K562 (cell line): ENCODE results near the gene CHDH. TPM values are rescaled to one million over a fixed set of nuclear protein-coding genes. Genes with fewer than 3 reads are reported as not detected.

Source experiments
- CHAMP1 ChIP-seq: fragments of 450-650 bp; IDR thresholded peaks from 2 replicates; pipeline ENCODE4 v1.6.1; 2016; ENCODE audit warnings: mild to moderate bottlenecking
- CLOCK ChIP-seq: fragments of 250-450 bp; sonication (Bioruptor Pico); IDR thresholded peaks from 2 replicates; pipeline ENCODE4 v1.4.0; 2020; ENCODE audit warnings: mild to moderate bottlenecking, moderate library complexity, borderline replicate concordance
- EHMT2 ChIP-seq: fragments of 450-650 bp; IDR thresholded peaks from 2 replicates; pipeline ENCODE4 v1.6.1; 2018; ENCODE audit warnings: antibody characterized with exemption
- FOXJ2 ChIP-seq: fragments of 200-800 bp; sonication (Bioruptor generic); IDR thresholded peaks from 2 replicates; pipeline ENCODE4 v1.6.1; 2016; ENCODE audit warnings: missing genetic modification characterization, missing compliant biosample characterization
- FOXM1 ChIP-seq, 2 experiments: fragments of 450-650 bp in 1 of 2; sonication (generic) in 1 of 2; formaldehyde crosslinking in 1 of 2; IDR thresholded peaks; 2 replicates each; pipeline versions ENCODE4 v1.6.1 to v1.9.0; 2017 to 2022; ENCODE audit warnings: low read depth in 2 of 2, mild to moderate bottlenecking in 2 of 2, missing genetic modification reagents in 1 of 2, moderate library complexity in 1 of 2
- MBD2 ChIP-seq: sonication (generic); IDR thresholded peaks from 2 replicates; pipeline ENCODE4 v1.6.1; 2016; ENCODE audit warnings: low read depth, borderline replicate concordance
- MNT ChIP-seq, 2 experiments: fragments of 450-650 bp; conservative IDR thresholded peaks; 2 replicates each; pipeline ENCODE4 v1.6.1; 2017; ENCODE audit warnings: mild to moderate bottlenecking in 2 of 2, moderate library complexity in 2 of 2
- MYBL2 ChIP-seq, 2 experiments: fragments of 450-650 bp in 1 of 2; sonication (generic) in 1 of 2; formaldehyde crosslinking in 1 of 2; IDR thresholded peaks; 2 replicates each; pipeline versions ENCODE4 v1.6.1 to v1.8.1; 2017 to 2022; ENCODE audit warnings: borderline replicate concordance in 1 of 2, inconsistent platforms in 1 of 2, low read depth in 1 of 2, mild to moderate bottlenecking in 1 of 2, missing genetic modification reagents in 1 of 2, moderate library complexity in 1 of 2
- NFIC ChIP-seq: fragments of 450-650 bp; IDR thresholded peaks from 2 replicates; pipeline ENCODE4 v1.6.1; 2017; ENCODE audit warnings: mild to moderate bottlenecking, inconsistent platforms
- NONO ChIP-seq, 2 experiments: fragments of 200-400 bp in 1 of 2; fragments of 450-650 bp in 1 of 2; formaldehyde crosslinking in 1 of 2; IDR thresholded peaks; 2 replicates each; pipeline ENCODE4 v1.6.1; 2017; ENCODE audit warnings: low read depth in 2 of 2, mild to moderate bottlenecking in 2 of 2, moderate library complexity in 2 of 2, low read length in 1 of 2
- NR2C1 ChIP-seq, 2 experiments: fragments of 450-650 bp; IDR thresholded peaks; 2 replicates each; pipeline ENCODE4 v1.6.1; 2017; ENCODE audit warnings: mild to moderate bottlenecking in 2 of 2, antibody characterized with exemption in 1 of 2, inconsistent platforms in 1 of 2, missing compliant biosample characterization in 1 of 2, missing genetic modification characterization in 1 of 2
- NRF1 ChIP-seq, 2 experiments: fragments of 450-650 bp; IDR thresholded peaks in 1 of 2; conservative IDR thresholded peaks in 1 of 2; 2 replicates each; pipeline ENCODE4 v1.6.1; 2014; ENCODE audit warnings: mild to moderate bottlenecking in 2 of 2
- RFX1 ChIP-seq: fragments of 450-650 bp; IDR thresholded peaks from 2 replicates; pipeline ENCODE4 v1.6.1; 2016; ENCODE audit warnings: mild to moderate bottlenecking, moderate library complexity
- SAP30 ChIP-seq: fragments of 200-600 bp; sonication (generic); IDR thresholded peaks from 2 replicates; pipeline ENCODE4 v1.6.1; 2012; ENCODE audit warnings: borderline replicate concordance, low read depth, mild to moderate bottlenecking, moderate library complexity, low read length, control low read depth, inconsistent platforms; ENCODE audit not compliant: insufficient read depth, poor library complexity, severe bottlenecking
- TBP ChIP-seq: optimal IDR thresholded peaks from 2 replicates; pipeline ENCODE3; 2011; ENCODE audit warnings: low read depth, low read length, improper control_type of control experiment
- ZBTB12 ChIP-seq: fragments of 250-450 bp; sonication (Bioruptor Pico); IDR thresholded peaks from 2 replicates; pipeline ENCODE4 v1.4.0; 2020
- ZNF384 ChIP-seq: IDR thresholded peaks from 2 replicates; pipeline ENCODE4 v1.6.1; 2012; ENCODE audit warnings: low read depth, low read length, improper control_type of control experiment
- polyA plus RNA-seq, 8 experiments: library from polyadenylated mRNA; depleted of rRNA in 4 of 8; stranded (reverse) in 5 of 8; unstranded in 3 of 8; fragments of >200 nt; fragmentation: Nextera tagmentation in 2 of 8; fragmentation: Illumina TruSeq in 1 of 8; extraction: Ambion mirVana in 2 of 8; extraction: Trizol in 1 of 8; gene quantifications; 2 replicates each; pipeline versions ENCODE4 v1.2.1 to v1.2.3, GENCODE V29; 2011 to 2014; ENCODE audit warnings: inconsistent platforms in 1 of 8, missing spikeins in 1 of 8
- total RNA-seq, 7 experiments: library from RNA; depleted of rRNA in 6 of 7; stranded (reverse); fragments of >200 nt in 6 of 7; fragmentation: Illumina TruSeq in 2 of 7; extraction: Trizol in 2 of 7; gene quantifications; 2 replicates each; pipeline versions ENCODE4 v1.2.1 to v1.2.3, GENCODE V29; 2011 to 2021; ENCODE audit warnings: low replicate concordance in 1 of 7

The CHDH gene
- total and polyA plus RNA-seq, 9 of the 15 experiments (the other 6 are each of a cell fraction or from before 2014, with no cell fraction given), result 0.06 to 1.9 (median 0.46) TPM

- TF ChIP-seq FOXJ2 (no peak; the same call in 1 of the 2 replicates), NONO (IDR thresholded peaks at IDR 0.05; ENCODE audit: low read depth in 2 of 2, low read length in 1 of 2) (no peak), MBD2 (peak; percentile 78; the same call in 1 of the 2 replicates), TBP (peak; percentile 60), CHAMP1 (no peak), NR2C1 (IDR thresholded peaks at IDR 0.05) (no peak), NR2C1 (tag; IDR thresholded peaks at IDR 0.05) (no peak), NRF1 (conservative IDR thresholded peaks at IDR 0.05 in 1 of 2, IDR thresholded peaks at IDR 0.05 in 1 of 2) (peak; percentile 35 to 52; a peak in 3 of 4 replicates), ZNF384 (no peak), RFX1 (no peak), MYBL2 (IDR thresholded peaks at IDR 0.05; ENCODE audit: low read depth) (peak; percentile 56; the same call in 1 of the 2 replicates), MYBL2 (CRISPR knock-in tag; IDR thresholded peaks at IDR 0.05; ENCODE audit: borderline replicate concordance) (no peak), SAP30 (peak; percentile 20), NFIC (0 out of 2 replicates have a peak, but pooled peaks have one; percentile 23), EHMT2 (peak; percentile 92), MNT (conservative IDR thresholded peaks at IDR 0.05) (peak; percentile 60 to 70; a peak in 3 of 4 replicates), CLOCK (CRISPR knock-in tag) (no peak), ZBTB12 (CRISPR knock-in tag) (peak; percentile 93), FOXM1 (IDR thresholded peaks at IDR 0.05; ENCODE audit: low read depth) (peak; percentile 49; the same call in 1 of the 2 replicates), FOXM1 (CRISPR knock-in tag; IDR thresholded peaks at IDR 0.05; ENCODE audit: low read depth) (no peak)
These were observed 45.5 kb upstream of the CHDH start, which contains the start of gene SELENOK (continued) for GRCh38 chr3:53891497-53892285.
